ENCODE data around the gene ATCAY.

DNA sequence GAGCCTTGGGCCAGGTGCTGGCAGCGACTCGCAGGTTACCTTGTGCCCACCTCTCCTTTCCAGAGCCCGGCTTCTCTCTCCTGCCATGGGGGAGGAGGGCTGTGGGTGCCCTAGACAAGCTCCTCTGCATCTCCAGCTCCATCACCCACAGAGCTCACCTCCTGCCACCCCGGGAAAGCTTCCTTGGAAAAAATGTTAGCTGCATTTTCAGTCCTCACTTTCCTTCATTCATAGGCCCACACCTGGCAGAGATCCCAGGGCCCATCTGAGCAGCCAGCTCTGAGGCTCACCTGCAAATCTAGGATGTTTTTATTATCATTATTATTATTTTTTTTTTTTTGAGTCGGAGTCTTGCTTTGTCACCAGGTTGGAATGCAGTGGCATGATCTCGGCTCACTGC, 48.5 kb upstream of the ATCAY start:
- TF ChIP-seq, protein P1, sequence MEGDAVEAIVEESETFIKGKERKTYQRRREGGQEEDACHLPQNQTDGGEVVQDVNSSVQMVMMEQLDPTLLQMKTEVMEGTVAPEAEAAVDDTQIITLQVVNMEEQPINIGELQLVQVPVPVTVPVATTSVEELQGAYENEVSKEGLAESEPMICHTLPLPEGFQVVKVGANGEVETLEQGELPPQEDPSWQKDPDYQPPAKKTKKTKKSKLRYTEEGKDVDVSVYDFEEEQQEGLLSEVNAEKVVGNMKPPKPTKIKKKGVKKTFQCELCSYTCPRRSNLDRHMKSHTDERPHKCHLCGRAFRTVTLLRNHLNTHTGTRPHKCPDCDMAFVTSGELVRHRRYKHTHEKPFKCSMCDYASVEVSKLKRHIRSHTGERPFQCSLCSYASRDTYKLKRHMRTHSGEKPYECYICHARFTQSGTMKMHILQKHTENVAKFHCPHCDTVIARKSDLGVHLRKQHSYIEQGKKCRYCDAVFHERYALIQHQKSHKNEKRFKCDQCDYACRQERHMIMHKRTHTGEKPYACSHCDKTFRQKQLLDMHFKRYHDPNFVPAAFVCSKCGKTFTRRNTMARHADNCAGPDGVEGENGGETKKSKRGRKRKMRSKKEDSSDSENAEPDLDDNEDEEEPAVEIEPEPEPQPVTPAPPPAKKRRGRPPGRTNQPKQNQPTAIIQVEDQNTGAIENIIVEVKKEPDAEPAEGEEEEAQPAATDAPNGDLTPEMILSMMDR (IDR thresholded peaks at IDR 0.05; ENCODE audit: low read depth, low read length): no peak
- TF ChIP-seq MYC (IDR thresholded peaks at IDR 0.05; ENCODE audit: low read depth, low read length) (no peak), POLR2A (IDR thresholded peaks at IDR 0.05; ENCODE audit: extremely low read depth, insufficient read length) (no peak)
